Parathyroid adenoma (tissue), 2 donors: ENCODE results near the gene KLLN.

ENCODE experiments used
- H2AFZ ChIP-seq: fragments of 300-600 bp; sonication (generic); one replicate; pipeline ENCODE4 v1.7.0; 2017; ENCODE audit warnings: antibody characterized with exemption, mild to moderate bottlenecking
- H3K27ac ChIP-seq: fragments of 300-600 bp; sonication (generic); one replicate; pipeline ENCODE4 v1.7.0; 2017
- H3K27me3 ChIP-seq: fragments of 300-600 bp; sonication (generic); one replicate; pipeline ENCODE4 v1.7.0; 2017; ENCODE audit warnings: low read length; ENCODE audit not compliant: control insufficient read depth, insufficient read depth
- H3K36me3 ChIP-seq: fragments of 300-600 bp; sonication (generic); one replicate; pipeline ENCODE4 v1.7.0; 2017; ENCODE audit warnings: low read length; ENCODE audit not compliant: control insufficient read depth, insufficient read depth
- H3K4me1 ChIP-seq: fragments of 300-600 bp; sonication (generic); one replicate; pipeline ENCODE4 v1.7.0; 2017; ENCODE audit warnings: control low read depth
- H3K4me2 ChIP-seq: fragments of 300-600 bp; sonication (generic); one replicate; pipeline ENCODE4 v1.7.0; 2017; ENCODE audit warnings: low read length
- H3K4me3 ChIP-seq: fragments of 300-600 bp; sonication (generic); one replicate; pipeline ENCODE4 v1.7.0; 2017; ENCODE audit warnings: low read depth, low read length
- H3K79me2 ChIP-seq: fragments of 300-600 bp; sonication (generic); one replicate; pipeline ENCODE4 v1.7.0; 2017; ENCODE audit warnings: control low read depth
- H3K9ac ChIP-seq: fragments of 300-600 bp; sonication (generic); one replicate; pipeline ENCODE4 v1.7.0; 2017; ENCODE audit warnings: mild to moderate bottlenecking
- H3K9me3 ChIP-seq: fragments of 300-600 bp; sonication (generic); one replicate; pipeline ENCODE4 v1.7.0; 2017; ENCODE audit warnings: low read length; ENCODE audit not compliant: control insufficient read depth
- TF ChIP-seq, protein P1 (sequence below): fragments of 300-600 bp; sonication (generic); IDR thresholded peaks from one replicate; pipeline ENCODE4 v1.7.0; 2017; ENCODE audit warnings: antibody characterized with exemption, mild to moderate bottlenecking
- donor health status: primary hyperparathyroidism.

Gene KLLN

GRCh38 chr10:87880336-87880735, 17.0 kb upstream of the KLLN start:
- no peak overlapping the region for H3K27ac ChIP-seq
- H3K79me2 ChIP-seq = peaks cover 23% of the 10 kb centered on the region
- no peaks in the 10 kb centered on the region for H3K36me3 ChIP-seq
- H3K9me3 ChIP-seq = no peaks in the 10 kb centered on the region
- no peaks in the 10 kb centered on the region for H3K27me3 ChIP-seq
- no peaks in the 10 kb centered on the region for H3K4me1 ChIP-seq
- no peak overlapping the region for H3K9ac ChIP-seq
- TF ChIP-seq, protein P1, sequence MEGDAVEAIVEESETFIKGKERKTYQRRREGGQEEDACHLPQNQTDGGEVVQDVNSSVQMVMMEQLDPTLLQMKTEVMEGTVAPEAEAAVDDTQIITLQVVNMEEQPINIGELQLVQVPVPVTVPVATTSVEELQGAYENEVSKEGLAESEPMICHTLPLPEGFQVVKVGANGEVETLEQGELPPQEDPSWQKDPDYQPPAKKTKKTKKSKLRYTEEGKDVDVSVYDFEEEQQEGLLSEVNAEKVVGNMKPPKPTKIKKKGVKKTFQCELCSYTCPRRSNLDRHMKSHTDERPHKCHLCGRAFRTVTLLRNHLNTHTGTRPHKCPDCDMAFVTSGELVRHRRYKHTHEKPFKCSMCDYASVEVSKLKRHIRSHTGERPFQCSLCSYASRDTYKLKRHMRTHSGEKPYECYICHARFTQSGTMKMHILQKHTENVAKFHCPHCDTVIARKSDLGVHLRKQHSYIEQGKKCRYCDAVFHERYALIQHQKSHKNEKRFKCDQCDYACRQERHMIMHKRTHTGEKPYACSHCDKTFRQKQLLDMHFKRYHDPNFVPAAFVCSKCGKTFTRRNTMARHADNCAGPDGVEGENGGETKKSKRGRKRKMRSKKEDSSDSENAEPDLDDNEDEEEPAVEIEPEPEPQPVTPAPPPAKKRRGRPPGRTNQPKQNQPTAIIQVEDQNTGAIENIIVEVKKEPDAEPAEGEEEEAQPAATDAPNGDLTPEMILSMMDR = no peak
- H2AFZ ChIP-seq = no peak overlapping the region
- no peak overlapping the region for H3K4me3 ChIP-seq
- no peak overlapping the region for H3K4me2 ChIP-seq

DNA sequence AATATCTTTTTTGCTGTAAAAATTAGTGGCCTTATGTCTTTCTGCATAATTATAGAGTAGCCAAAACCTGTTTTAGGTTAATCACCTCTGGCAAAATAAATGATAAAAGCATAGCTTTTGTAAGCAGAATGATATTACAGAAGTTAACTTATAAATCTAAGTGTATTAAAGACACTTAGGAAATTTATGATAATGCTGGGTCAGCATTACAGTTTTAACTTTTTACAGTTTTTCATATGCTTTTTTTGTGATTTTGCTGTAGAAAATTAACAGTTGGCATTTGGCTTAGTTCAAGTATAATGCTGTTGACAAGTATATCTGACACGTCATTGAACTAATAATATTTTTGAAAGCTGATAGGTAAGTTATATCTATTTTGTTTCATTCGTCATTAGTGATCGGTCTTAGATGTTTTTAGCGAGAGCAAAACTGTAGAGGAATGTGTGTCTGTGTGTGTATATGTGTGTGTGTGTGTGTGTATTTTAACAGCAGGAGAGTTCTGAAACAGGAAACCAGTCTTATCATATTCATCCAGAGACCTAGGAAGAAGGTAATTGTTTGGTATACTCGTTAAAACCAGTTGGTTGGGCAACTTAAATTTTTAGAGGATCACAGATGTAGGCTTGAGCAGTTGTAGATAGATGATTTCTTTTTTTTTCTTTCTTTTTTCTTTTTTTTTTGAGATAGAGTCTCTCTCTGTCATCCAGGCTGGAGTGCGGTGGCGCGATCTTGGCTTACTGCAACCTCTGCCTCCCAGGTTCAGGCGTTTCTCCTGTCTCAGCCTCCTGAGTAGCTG, 15.5 kb upstream of the KLLN start:
- Histone ChIP-seq H3K36me3 (no peaks in the 10 kb centered on the region), H3K4me1 (no peaks in the 10 kb centered on the region), H3K9ac (no peak overlapping the region), H3K4me3 (no peak overlapping the region), H3K9me3 (no peaks in the 10 kb centered on the region), H3K27ac (no peak overlapping the region), H3K79me2 (peaks cover 25% of the 10 kb centered on the region), H3K27me3 (no peaks in the 10 kb centered on the region), H2AFZ (no peak overlapping the region), H3K4me2 (no peak overlapping the region)
- TF ChIP-seq, protein P1 = no peak

DNA sequence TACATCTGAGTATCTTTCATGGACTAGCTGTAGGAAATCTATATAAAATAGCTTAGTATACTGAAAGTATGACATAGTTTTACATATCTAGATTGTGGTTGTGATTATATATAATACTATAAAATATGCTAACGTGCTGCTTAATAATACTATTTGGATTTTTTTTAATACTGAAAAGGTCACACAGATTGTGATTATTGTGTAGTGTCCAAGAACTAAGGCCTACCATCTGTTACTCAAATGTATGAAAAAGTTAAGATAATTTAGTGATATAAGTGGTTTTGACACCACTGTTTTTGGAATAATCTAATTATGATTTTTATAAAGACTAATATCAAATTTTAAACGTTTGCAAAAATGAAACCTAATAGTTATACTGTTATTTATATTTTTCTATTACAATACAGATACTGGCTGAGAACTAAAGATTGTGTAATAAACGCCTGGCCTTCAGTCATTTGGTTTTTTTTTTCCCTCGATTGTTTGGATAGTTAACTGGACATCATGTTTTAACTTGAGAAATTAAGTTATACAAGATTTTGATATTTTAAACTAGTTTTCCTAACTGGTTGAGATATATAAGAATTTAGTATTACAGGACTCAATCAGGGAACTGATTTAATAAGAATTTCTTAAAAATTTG, 12.7 kb upstream of the KLLN start:
- TF ChIP-seq, protein P1 = no peak
- no peak overlapping the region for H2AFZ ChIP-seq
- H3K4me1 ChIP-seq = no peaks in the 10 kb centered on the region
- H3K4me3 ChIP-seq = no peak overlapping the region
- no peak overlapping the region for H3K27ac ChIP-seq
- no peak overlapping the region for H3K9ac ChIP-seq
- no peak overlapping the region for H3K4me2 ChIP-seq
- no peaks in the 10 kb centered on the region for H3K36me3 ChIP-seq
- no peaks in the 10 kb centered on the region for H3K9me3 ChIP-seq
- no peaks in the 10 kb centered on the region for H3K27me3 ChIP-seq
- peaks cover 40% of the 10 kb centered on the region for H3K79me2 ChIP-seq

DNA sequence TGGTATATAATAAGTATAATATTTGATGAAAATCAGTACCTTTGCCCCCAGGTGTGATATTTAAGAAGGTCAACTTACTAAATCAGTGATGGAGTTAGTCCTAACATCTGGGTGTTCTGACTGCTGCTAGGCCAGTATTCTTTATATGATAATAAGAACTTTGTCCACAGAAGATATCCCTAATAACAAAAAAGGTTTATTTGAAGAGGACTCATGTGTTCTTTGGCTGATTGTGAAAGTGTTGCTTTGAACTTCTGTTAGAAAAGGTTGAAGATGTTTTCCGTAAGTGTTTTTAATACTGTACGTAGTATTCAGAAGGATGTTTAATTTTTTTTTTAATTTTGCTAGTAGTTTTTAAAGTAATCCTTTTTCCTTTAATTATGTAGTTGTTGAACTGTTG, 10.3 kb upstream of the KLLN start:
- no peaks in the 10 kb centered on the region for H3K9me3 ChIP-seq
- no peak overlapping the region for H3K4me2 ChIP-seq
- H2AFZ ChIP-seq = no peak overlapping the region
- peaks cover 3% of the 10 kb centered on the region for H3K4me1 ChIP-seq
- H3K9ac ChIP-seq = no peak overlapping the region
- no peak overlapping the region for H3K27ac ChIP-seq
- no peak overlapping the region for H3K4me3 ChIP-seq
- H3K36me3 ChIP-seq = no peaks in the 10 kb centered on the region
- peaks cover 42% of the 10 kb centered on the region for H3K79me2 ChIP-seq
- TF ChIP-seq, protein P1 = no peak
- no peaks in the 10 kb centered on the region for H3K27me3 ChIP-seq
